Mammary epithelial cell (primary cell): ENCODE data around the gene PRR20G.

Experiments used
- EZH2 ChIP-seq: IDR thresholded peaks from 2 replicates; pipeline ENCODE4 v1.6.1; 2012; ENCODE audit warnings: low read length, inconsistent platforms, borderline replicate concordance
- TF ChIP-seq, protein P1 (sequence below), 2 donors: IDR thresholded peaks in 1 of 2; conservative IDR thresholded peaks in 1 of 2; 2 replicates each; pipeline ENCODE4 v1.5.1; 2011 to 2012; ENCODE audit warnings: inconsistent platforms in 2 of 2, low read length in 2 of 2, mild to moderate bottlenecking in 2 of 2, control low read depth in 1 of 2, low read depth in 1 of 2; ENCODE audit not compliant: insufficient read depth in 1 of 2; ENCODE audit errors: extremely low read depth in 1 of 2

DNA sequence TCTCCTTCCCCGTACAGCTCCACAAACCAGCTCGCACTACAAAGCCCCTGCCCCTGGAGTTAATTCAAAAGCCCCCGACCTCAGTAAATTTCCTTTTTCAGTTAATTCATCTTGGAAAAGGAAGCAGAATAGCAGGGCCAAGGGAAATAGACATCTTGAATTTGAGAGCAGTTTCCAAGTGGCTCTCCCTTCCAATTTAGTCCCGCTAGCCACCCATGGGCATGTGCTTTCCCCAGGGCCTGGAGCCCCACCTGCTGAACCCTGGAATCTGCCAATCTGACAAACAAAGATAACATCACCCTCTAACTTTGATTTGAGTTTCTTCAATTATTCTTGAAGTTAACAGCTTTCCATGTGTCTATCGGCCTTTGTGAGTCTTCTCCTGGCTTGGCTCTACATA lies 31.7 kb downstream of the PRR20G start:
- TF ChIP-seq, protein P1, sequence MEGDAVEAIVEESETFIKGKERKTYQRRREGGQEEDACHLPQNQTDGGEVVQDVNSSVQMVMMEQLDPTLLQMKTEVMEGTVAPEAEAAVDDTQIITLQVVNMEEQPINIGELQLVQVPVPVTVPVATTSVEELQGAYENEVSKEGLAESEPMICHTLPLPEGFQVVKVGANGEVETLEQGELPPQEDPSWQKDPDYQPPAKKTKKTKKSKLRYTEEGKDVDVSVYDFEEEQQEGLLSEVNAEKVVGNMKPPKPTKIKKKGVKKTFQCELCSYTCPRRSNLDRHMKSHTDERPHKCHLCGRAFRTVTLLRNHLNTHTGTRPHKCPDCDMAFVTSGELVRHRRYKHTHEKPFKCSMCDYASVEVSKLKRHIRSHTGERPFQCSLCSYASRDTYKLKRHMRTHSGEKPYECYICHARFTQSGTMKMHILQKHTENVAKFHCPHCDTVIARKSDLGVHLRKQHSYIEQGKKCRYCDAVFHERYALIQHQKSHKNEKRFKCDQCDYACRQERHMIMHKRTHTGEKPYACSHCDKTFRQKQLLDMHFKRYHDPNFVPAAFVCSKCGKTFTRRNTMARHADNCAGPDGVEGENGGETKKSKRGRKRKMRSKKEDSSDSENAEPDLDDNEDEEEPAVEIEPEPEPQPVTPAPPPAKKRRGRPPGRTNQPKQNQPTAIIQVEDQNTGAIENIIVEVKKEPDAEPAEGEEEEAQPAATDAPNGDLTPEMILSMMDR (conservative IDR thresholded peaks at IDR 0.05 in 1 of 2, IDR thresholded peaks at IDR 0.05 in 1 of 2; ENCODE audit: extremely low read depth in 1 of 2, insufficient read depth in 1 of 2, low read depth in 1 of 2, low read length in 2 of 2): no peak
- TF ChIP-seq EZH2: no peak
